ENCODE results near the gene FOXP1.

DNA sequence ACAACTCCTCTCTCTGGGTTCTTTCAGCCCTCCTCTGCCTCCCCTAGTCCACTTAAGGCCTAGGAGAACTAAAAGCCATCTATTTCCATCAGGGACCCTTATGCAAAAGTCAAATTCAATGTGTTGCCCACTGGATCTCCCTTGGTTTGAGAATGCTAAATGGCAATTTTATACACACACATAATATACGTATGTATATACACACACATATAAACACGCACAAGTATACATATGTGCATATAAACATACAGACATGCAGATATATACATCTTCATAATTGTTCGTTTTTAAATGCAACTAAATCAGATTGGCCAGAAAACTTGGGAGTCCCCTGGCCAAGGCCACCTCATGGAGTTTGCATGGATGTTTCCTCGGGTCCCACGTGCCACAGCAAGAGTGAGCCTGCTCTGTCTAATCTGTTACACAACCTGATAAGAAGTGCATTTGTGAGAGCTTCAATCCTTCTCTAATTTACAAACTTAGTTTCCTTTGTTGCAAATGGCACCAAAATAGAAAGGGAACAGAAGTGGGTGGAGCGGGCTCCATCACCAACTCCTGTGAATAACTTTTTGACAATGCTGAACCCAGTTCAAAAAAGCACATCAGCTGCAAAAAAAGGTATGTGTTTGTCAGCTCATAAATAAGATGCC is 84.2 kb downstream of the FOXP1 start:
- TF ChIP-seq POLR2A (IDR thresholded peaks at IDR 0.05; ENCODE audit: low read depth, low read length), result no peak
- no peak for TF ChIP-seq POLR2AphosphoS5 (IDR thresholded peaks at IDR 0.05; ENCODE audit: low read depth, low read length)

All from GM12892 (cell line).